ENCODE measurements around the gene TMEM132E. TPM values are rescaled to one million over a fixed set of nuclear protein-coding genes. Genes with fewer than 3 reads are reported as not detected.

The TMEM132E gene
- total and polyA plus RNA-seq, 2 of the 4 experiments (the other 2 are of a cell fraction), result not detected

- TF ChIP-seq MXI1 (IDR thresholded peaks at IDR 0.05; ENCODE audit: borderline replicate concordance, low read depth, low read length) (no peak), CHD1 (IDR thresholded peaks at IDR 0.05; ENCODE audit: low read depth, low read length) (no peak), FOS (IDR thresholded peaks at IDR 0.05; ENCODE audit: low read depth, low read length) (no peak), MAZ (IDR thresholded peaks at IDR 0.05; ENCODE audit: borderline replicate concordance, low read depth, low read length) (no peak), RAD21 (IDR thresholded peaks at IDR 0.05; ENCODE audit: low read length) (no peak), USF2 (IDR thresholded peaks at IDR 0.05; ENCODE audit: low read depth, low read length) (no peak), SMC3 (IDR thresholded peaks at IDR 0.05; ENCODE audit: low read depth, low read length) (no peak)
- Histone ChIP-seq H3K27me3 (ENCODE audit: control insufficient read depth, insufficient read depth, low read length) (peaks cover 1% of the 10 kb centered on the region; the same call in 1 of the 2 replicates), H2AK5ac (ENCODE audit: low read depth, low read length) (no peak overlapping the region), H3K79me1 (ENCODE audit: low read depth in 1 of 2, low read length in 2 of 2) (no peaks in the 10 kb centered on the region), H3K9ac (ENCODE audit: low read depth, low read length) (no peak overlapping the region), H3K18ac (ENCODE audit: low read depth, low read length) (no peak overlapping the region), H4K8ac (ENCODE audit: low read depth in 2 of 2, low read length in 2 of 2) (no peak overlapping the region), H3K14ac (replicated peaks; ENCODE audit: low read depth, low read length) (no peak overlapping the region), H3K36me3 (ENCODE audit: control insufficient read depth, insufficient read depth, low read length) (no peaks in the 10 kb centered on the region), H3K56ac (ENCODE audit: extremely low read depth, insufficient read depth, low read length) (no peak overlapping the region), H3K23ac (ENCODE audit: low read depth, low read length) (no peak overlapping the region), H3K9me1 (ENCODE audit: insufficient read depth, low read length) (no peaks in the 10 kb centered on the region), H4K5ac (ENCODE audit: low read depth, low read length) (no peak overlapping the region), H3K4me1 (ENCODE audit: control insufficient read depth, insufficient read depth, low read length) (no peaks in the 10 kb centered on the region), H3K4ac (ENCODE audit: low read depth, low read length) (no peak overlapping the region), H3K9me3 (ENCODE audit: control insufficient read depth, insufficient read depth, low read length) (no peaks in the 10 kb centered on the region), H2BK20ac (ENCODE audit: low read depth, low read length) (no peak overlapping the region), H2BK15ac (ENCODE audit: low read depth, low read length) (no peak overlapping the region), H2BK5ac (ENCODE audit: low read depth, low read length, poor library complexity, severe bottlenecking) (no peak overlapping the region), H3K4me2 (ENCODE audit: low read depth, low read length) (no peak overlapping the region), H4K91ac (ENCODE audit: insufficient read depth, low read depth, low read length) (no peak overlapping the region), H2AFZ (replicated peaks; ENCODE audit: low read length, poor library complexity) (no peak overlapping the region), H4K20me1 (ENCODE audit: insufficient read depth, low read length) (no peaks in the 10 kb centered on the region), H2BK120ac (ENCODE audit: low read depth, low read length) (no peak overlapping the region), H3K27ac (ENCODE audit: insufficient read depth, low read length) (no peak overlapping the region), H3K4me3 (ENCODE audit: insufficient read depth, low read depth, low read length) (no peak overlapping the region), H2AK9ac (replicated peaks; ENCODE audit: low read depth, low read length, poor library complexity) (no peak overlapping the region)
- ATAC-seq (ENCODE audit: low read depth) (no peak), DNase-seq (no peak)
- intact Hi-C loops (cut with micrococcal nuclease), result no loop called here
- dilution Hi-C loops (cut with HindIII; ENCODE audit: low sequenced_read_pairs, unreplicated experiment), result no loop called here
- no CpG with 5 or more reads among the region's 5 CpGs for WGBS, 2 experiments (ENCODE audit: extremely low coverage in 2 of 2, insufficient read length in 1 of 2)
- ChIA-PET CTCF (no interaction called here), POLR2A (ENCODE audit: unreplicated experiment) (no interaction called here)
- in situ Hi-C loops (cut with MboI; ENCODE audit: low sequenced_read_pairs), result no loop called here
- no TSS peak for BruUV-seq (replicated peaks)
Observed at GRCh38 chr17:34669511-34669910, 90.1 kb downstream of the TMEM132E start.

Data from IMR-90 (cell line).